GM18508 (cell line): ENCODE results near the gene MLLT10.

Experiments
- ATAC-seq: cut with Tn5 transposase; IDR thresholded peaks from one replicate; pipeline ENCODE4 v1.9.1; 2021; ENCODE audit warnings: moderate number of reproducible peaks; ENCODE audit not compliant: insufficient read depth, unreplicated experiment

The MLLT10 gene

DNA sequence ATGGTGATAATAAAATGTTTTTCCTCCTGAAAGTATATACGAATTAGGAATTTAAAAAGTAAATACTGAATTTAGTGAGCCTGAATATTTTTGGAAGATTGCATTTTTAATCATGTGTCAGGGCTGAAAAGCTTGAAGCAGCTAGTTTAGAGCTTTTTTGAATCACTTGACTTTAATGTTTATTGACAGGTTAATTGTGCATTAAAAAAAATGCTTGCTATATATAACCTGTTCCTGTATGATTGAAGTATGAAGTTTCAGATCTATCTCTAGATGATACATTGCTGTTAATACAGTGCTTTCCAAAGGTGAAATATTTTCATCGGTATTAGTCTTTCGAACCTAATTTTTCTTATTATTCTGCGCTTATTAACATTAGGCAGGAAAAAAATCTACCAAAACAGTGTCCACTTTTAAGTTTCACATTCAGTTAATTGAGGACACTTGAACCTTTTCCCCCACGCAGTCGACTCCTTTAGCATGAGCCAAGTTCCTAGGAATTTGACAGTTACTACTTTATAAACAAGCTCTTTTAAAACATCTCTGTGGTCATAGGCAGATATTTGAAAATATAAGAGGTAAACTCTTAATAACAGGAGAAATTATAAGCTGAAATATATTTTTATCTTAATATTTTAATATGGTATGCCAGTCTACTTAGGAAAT lies 187.1 kb downstream of the MLLT10 start:
- ATAC-seq = no peak

DNA sequence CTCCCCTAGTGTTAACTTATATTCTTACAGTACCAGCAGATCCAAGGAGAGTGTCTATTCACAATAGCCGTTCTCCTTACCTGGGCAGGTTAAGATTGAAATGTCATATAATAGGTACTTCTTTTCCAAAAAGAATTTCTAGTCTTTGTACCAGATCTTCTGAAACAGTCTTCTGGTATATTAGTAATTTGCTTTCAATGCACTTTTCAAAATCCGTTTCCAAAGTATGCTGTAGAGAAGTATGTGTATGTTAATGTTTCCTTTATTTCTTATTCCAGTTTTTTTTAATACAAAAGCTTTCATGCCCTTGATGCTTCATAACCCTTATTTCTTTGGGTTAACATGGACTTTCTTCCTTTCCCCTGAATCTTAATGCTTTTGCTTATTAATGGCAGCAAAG lies 188.2 kb downstream of the MLLT10 start:
- no peak for ATAC-seq

DNA sequence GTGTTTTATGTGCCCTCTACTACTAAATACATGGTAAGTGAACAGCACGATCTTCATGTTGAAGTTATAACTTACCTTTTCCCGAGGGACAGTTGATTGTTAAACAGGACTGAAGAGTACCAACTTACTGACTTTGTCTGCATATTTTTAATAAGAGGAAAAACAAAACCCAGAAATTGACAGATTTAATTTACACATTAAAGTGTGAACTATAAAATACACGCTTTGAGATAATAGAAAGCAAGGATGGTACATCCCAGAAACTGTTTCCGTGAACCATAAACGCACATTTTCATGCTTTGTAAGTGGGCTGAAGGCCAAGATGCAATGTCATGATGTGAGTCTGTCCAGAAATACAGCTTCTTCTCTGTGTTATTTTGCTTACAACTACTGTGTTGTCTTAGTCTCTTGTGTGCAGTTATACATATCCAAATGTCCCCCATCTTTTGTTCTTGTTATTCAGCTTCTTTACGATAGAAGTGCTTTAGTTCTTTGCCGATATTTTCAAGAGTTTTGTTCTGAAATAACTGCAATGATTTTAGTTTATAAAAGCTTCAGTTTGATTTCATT lies 190.1 kb downstream of the MLLT10 start:
- ATAC-seq = no peak

DNA sequence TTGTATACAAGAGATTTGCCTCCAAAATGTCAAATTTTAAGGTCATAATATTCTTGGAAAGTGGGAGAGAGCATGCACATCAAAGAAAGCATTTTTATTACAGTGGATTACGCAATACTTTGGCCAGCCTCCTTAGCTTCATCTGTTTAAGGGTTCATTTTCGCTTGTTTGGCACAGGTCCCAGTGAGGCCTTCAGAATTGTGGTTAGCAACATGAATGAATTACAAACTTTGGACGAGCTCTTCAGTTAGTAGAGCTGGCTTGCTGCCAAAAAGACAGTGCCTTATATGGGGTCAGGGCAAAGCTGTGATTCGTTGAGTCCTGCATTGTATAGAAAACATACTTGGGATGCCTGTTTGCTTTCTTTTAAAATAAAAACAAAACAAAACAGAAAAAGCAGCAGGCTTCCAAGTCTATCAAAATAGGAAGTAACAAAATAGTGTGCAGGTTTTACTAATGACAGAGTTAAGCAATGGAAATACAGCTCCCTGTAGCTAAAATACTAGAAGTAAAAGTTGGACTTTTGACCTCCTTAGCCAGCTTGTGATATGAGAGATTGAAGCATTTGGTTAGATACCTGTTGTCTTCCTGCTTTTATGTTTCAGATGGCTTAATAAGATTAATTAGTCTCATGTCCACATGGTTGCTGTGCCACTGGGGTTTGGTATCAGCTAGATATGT lies 190.8 kb downstream of the MLLT10 start:
- ATAC-seq = peak; percentile 87

DNA sequence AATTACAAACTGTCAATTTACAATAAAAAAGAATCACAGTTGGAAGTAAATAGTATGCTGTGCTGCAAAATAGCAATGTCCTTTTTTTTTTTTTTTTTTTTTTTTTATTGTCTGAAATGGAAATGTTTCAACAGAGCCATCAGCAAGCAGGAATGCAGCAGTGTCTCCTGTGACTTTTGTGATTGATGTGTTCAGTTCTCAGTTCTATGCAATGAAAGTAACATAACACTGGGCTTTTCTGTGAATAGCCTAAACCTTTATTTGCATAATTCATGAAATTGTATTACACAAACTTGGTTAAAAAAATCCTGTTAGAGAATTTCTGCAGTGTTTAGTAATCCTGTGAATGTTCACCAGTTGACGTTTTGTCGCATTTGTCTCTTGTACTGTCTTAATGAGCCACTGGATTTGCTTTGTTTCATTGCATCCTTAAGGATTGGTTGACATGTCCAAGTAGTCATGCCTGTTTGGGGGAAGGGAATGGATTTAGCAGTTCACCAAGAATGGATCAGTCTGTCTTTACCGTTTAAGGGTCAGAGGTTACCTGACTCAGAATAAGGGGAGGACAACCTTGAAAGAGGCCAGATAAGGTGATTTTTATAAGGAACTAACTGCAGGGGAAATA lies 192.7 kb downstream of the MLLT10 start:
- ATAC-seq = no peak

DNA sequence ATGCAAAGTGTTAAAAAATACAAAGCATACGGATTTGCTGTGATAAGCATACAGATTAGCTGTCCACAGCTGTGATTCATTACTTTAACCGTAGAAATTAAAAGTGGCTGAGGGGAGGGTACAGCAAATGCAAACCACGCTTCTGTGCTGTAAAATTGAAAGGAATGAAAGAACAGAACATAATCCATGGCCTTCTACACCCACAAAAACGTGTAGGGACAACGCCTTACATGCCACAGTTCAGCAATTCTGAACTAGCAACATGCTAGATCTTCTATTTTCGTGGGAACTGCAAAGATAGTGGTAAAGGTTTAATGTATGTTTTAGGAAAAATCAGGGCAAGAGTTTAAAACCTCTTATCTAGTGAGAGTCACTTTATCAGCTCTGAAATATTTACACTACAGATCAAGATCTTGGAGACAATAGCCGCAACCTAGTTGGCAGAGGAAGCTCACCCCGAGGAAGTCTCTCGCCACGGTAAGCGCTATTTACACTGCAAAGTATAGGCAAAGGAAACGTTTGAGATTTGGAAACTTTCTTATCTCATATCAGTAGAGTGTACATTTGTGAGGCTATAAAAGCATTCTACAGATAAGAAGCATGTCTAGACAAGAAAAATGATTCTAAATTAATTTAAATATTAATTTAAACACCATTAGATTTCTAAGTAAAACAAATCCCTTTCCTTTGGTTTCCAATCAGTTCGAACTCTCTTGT lies 193.6 kb downstream of the MLLT10 start:
- no peak for ATAC-seq

DNA sequence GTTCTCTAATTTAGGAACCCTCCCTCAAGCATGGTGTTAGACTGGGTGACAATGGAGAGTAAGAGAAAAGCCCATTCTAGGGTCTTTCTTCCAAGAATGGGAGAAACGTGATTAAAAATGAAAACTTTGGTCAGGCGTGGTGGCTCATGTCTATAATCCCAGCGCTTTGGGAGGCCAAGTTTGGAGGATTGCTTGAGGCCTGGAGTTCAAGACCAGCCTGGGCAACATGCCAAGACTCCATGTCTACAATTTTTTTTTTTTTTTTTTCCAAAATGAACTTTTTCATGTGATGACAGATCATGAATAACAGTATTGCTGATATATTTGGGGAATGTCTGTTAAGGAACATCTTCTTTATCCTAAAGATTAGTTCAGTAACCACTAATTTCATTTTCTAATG lies 194.6 kb downstream of the MLLT10 start:
- ATAC-seq = no peak

DNA sequence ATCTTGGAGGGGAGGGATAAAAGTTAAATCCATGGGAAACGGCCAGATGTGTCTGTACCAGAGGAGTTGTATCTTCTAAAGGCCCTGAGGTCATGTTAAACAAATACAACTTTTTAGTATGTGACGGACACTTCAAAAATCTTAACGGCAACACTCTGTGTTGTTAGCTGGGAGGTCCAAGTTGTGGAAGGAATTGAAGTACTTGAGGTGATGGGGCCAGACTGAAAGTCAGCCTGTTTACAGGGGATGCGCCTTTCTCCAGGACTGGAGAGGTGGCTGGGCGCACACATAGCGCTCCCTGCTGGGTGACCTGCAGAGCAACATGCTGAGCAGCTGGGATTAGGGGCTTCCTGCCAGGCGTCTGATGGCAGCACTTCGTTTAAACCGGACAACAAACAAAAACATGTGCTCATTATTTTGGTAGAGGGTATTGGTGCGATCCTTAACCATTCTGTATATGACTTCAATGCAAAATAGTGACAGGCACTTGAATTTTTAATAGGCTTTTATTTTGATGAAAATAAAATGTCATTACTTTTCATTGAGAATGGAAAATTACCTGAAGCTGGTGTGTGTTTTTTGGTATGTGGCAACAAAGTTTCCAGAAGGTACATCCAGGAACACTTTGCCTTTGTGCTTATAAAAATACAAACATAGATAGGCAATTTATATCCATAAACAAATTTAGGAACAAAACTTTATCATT lies 198.2 kb downstream of the MLLT10 start:
- no peak for ATAC-seq

DNA sequence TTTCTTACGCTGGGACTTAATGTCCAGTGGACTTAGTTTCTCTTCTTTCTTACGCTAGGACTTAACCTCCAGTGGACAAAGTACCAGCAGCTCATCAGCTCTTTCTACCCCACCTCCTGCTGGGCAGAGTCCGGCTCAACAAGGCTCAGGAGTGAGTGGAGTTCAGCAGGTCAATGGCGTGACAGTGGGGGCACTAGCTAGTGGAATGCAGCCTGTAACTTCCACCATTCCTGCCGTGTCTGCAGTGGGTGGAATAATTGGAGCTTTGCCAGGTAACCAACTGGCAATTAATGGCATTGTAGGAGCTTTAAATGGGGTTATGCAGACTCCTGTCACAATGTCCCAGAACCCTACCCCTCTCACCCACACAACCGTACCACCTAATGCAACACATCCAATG lies 199.7 kb downstream of the MLLT10 start:
- ATAC-seq = no peak

DNA sequence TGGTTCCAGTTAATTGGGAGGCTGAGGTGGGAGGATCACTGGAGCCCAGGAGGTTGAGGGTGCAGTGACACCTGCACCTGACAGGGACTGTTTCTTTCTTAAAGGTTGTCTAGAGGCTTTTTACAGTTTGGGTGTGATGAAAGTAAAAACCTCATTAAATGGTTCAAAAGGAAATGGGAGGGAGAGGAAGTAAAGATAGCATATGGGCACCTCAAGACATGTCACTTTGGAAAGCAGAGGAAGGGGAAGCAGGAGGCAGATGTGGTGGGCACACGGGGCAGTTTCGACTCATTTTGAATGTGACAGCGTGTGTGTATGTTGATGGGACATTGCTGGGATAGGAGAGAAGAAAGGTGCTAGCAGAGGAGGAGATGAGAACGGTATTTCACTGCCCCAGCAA lies 203.1 kb downstream of the MLLT10 start:
- no peak for ATAC-seq

DNA sequence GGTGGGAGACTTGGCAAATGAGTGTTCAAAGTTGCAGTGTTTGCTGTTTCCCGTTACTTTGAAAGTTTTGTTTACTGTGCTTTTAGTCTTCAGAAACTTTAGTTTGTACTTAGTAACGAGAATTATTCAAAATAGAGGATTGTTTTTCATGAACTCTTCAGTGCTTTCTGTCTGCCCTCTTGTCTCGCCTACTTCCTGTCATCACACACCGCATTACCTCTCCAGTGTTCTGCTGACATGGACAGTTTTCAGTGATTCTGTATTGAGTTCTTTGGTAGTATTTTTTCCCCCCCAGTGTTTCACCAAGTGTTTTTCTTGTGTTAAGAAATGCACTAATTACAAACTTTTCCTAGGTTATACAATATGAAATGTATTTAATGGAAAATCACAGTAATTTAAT lies 207.0 kb downstream of the MLLT10 start:
- no peak for ATAC-seq

DNA sequence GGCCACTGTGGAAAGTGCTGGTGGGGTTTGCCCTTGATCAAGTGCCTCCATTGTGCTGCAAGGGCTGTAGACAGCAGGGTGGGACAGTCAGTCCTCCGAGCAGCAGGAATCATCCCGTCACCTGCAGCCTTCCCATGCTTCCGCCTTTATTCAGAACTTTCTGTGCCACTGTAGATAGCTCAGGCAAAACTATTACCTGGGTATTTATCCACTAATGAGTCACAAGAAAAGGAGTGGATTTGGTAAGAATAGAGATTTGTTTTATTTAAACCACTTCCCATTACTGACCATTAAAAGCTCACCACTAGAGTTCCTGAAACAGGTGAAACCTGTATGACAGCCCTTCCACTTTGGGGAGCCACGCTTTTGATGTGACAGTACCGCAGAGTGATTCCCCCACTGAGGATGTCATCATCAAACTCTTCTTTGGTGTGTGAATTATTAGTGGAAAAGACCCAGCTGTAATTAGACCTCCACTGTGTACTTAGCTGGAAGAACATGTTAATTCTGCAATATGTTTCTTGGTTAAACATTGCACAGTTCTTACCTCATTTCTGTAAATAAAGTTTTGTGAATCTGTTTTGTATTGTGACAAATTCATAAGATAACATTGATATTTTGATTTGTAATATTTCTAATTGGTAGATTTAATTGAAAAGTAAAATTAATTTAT lies 208.8 kb downstream of the MLLT10 start:
- ATAC-seq = no peak

DNA sequence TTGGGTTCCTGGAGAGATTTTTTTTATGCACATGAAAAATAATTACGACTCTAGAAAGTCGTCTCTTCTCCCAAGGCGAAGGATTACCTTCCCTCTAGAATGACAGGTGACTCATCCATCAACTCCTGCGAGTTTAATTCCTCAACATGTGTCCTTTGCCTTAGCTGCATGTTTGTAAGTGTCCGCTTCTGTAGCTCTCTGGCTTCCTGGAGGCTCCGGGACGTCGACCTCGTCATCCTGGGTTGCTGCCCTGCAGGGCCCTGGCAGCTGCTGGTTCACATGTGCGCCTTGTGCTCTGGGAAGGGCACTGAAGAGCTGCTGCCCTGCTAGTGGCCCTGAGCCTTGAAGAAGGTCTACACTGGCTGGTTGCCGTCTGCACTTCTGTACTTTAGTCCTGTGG lies 210.2 kb downstream of the MLLT10 start:
- no peak for ATAC-seq

DNA sequence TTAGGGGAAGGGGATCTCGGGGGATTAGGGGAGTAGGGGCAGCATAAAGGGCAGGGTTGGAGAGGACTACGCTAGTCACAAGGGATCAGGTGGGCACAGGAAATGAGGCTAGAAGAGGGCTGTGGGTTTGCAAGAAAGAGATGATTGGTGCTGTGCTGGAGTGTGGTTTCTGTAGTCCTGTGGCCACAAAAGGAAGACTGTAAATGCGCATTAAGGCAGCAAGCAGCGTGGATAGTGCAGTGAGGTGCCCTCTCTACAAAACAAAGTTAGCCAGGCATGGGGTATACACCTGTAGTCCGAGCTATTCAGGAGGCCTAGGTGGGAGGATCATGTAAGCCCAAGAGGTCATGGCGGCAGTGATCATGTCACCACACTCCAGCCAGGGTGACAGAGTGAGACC lies 212.1 kb downstream of the MLLT10 start:
- ATAC-seq = no peak

DNA sequence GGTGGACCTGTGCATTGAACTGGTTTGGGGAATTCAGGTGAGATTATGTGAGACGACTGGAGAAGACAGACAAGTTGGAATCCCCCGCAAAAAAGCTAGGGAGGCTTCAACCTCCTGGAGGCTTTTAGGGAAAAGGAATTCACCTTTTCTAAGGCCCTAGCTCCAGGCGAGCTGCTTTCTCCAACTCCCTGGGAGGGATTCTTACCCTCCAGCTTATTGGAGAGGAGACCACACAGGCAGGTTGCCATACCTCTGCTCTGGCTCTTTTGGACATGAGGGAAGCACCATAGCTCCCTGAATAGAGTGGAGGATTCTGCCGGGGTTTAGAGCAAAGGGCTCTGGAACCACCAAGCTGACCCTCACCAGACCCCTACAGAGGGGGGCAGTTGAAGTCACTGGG lies 213.8 kb downstream of the MLLT10 start:
- no peak for ATAC-seq

DNA sequence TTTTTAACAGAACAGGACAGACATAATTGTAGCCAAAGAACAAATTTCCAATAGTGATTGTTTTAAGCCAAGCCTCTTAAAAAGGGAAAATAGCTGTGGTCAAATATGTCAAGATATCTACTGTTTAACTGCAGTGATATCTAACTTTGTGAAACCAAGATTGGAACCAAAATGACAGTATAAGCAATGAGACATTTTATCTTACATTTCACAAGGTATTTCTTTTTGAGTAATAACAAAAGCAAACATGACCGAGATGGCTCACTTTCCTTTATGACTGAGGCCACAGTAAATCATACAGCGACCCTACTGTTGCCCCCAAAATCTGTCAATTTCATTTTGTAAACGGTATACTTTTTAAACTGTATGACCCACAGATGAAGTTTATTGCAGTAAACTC lies 215.8 kb downstream of the MLLT10 start:
- ATAC-seq = no peak

DNA sequence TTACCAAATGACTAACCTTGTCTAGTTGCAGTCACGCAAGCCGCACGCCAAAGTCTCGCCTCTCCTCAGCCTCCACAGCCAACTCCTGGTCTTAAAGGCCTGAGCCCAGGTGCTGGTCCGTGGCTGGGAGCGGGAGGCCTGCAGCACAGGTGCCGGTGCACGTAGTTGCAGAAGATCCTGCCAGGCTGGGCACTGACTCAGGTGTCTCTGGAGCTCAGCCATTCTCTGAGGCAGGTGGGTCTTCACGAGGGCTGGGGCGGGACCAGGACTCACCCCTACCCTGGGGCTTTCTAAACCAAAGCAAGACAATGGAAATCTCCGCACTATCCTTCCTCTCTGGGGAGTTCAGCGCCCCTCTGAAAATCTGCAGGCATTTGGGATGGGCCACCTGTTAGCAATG lies 216.4 kb downstream of the MLLT10 start:
- ATAC-seq = no peak

DNA sequence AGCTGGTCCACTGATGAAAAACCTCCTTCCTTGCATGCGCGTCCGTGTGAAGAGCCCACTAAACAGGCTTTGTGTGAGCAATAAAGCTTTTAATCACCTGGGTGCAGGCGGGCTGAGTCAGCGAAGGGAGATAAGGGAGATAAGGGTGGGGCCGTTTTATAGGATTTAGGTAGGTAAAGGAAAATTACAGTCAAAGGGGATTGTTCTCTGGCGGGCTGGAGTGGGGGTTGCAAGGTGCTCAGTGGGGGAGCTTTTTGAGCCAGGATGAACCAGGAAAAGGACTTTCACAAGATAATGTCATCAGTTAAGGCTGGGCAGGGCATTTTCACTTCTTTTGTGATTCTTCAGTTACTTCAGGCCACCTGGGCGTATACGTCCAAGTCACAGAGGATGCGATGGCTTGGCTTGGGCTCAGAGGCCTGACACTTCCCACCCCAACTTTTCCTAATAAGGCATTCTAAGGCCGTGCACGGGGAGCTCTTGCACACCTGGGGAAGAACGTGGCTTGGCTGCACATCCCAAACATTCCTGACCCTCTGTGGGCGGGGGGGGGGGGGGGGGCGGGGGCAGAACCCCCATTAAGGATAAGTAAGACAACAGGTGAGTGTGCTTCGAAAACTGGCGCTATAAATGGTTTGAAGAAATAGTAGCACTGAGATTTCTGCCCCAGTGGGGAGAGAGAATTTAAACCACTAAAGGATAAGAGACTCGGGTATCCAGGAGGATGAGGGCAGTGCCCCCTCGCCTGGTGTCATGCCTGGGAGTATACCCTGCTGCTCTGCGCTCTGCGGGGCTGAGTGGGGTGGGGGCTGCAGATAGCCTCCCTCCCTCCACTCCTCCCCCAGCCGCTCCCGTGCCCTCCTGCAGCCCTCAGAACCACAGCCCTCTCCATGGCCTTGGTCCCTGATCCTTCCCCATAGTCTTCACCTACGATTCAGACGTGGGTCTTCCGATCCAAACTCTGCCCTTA lies 217.6 kb downstream of the MLLT10 start:
- ATAC-seq = no peak
